Measurements from ENCODE around the gene CDK14. TPM values are rescaled to one million over a fixed set of nuclear protein-coding genes. Genes with fewer than 3 reads are reported as not detected.

Gene CDK14
- total RNA-seq, 1 experiment from 2014 or later, result 39.1 TPM

DNA sequence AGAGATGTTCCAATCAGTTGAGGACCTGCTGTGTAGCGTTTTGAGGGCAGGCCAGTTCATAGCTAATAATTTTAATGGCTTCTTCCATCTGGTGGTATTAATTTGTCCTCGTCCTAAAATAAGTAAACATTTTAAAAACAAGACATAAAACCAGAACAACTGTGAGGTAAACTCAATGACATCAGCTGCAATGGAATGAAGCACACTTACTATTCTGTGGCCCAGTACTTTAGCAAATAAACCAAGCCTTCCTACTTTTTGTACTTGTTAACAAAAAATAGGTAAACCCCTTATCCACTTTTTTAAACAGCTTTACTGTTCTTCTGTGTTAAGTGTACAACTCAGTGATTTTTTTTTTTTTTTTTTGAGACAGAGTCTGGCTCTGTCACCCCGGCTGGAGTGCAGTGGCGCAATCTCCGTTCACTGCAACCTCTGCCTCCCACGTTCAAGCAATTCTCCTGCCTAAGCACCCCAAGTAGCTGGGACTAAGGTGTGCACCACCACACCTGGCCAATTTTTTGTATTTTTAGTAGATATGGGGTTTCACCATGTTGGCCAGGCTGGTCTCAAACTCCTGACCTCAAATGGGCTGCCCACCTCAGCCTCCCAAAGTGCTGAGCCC is 639.2 kb downstream of the CDK14 start:
- Histone ChIP-seq H3K27me3 (ENCODE audit: insufficient read depth, low read depth) (no peaks in the 10 kb centered on the region), H3K9me2 (ENCODE audit: insufficient read depth) (no peaks in the 10 kb centered on the region), H2AFZ (no peak overlapping the region), H3K9me3 (ENCODE audit: insufficient read depth, low read depth) (no peaks in the 10 kb centered on the region), H3F3A (ENCODE audit: insufficient read depth, low read depth) (no peaks in the 10 kb centered on the region), H3K27ac (no peak overlapping the region), H3K4me3 (no peak overlapping the region), H3K36me3 (ENCODE audit: low read depth) (no peaks in the 10 kb centered on the region), H3K4me2 (no peak overlapping the region), H4K20me1 (ENCODE audit: insufficient read depth) (no peaks in the 10 kb centered on the region), H3K4me1 (replicated peaks; ENCODE audit: insufficient read depth) (no peaks in the 10 kb centered on the region), H3K79me2 (ENCODE audit: low read depth) (no peaks in the 10 kb centered on the region)
- ChIA-PET CTCF (no interaction called here), POLR2A (ENCODE audit: unreplicated experiment) (no interaction called here)
- no peak for TF ChIP-seq EZH2 (IDR thresholded peaks at IDR 0.05; ENCODE audit: low read depth)
- TF ChIP-seq, protein P1, sequence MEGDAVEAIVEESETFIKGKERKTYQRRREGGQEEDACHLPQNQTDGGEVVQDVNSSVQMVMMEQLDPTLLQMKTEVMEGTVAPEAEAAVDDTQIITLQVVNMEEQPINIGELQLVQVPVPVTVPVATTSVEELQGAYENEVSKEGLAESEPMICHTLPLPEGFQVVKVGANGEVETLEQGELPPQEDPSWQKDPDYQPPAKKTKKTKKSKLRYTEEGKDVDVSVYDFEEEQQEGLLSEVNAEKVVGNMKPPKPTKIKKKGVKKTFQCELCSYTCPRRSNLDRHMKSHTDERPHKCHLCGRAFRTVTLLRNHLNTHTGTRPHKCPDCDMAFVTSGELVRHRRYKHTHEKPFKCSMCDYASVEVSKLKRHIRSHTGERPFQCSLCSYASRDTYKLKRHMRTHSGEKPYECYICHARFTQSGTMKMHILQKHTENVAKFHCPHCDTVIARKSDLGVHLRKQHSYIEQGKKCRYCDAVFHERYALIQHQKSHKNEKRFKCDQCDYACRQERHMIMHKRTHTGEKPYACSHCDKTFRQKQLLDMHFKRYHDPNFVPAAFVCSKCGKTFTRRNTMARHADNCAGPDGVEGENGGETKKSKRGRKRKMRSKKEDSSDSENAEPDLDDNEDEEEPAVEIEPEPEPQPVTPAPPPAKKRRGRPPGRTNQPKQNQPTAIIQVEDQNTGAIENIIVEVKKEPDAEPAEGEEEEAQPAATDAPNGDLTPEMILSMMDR (conservative IDR thresholded peaks at IDR 0.05), result no peak
- intact Hi-C loops (cut with micrococcal nuclease; ENCODE audit: unreplicated experiment), result no loop called here
- no peak for DNase-seq
- BruUV-seq (replicated peaks), result no TSS peak

DNA sequence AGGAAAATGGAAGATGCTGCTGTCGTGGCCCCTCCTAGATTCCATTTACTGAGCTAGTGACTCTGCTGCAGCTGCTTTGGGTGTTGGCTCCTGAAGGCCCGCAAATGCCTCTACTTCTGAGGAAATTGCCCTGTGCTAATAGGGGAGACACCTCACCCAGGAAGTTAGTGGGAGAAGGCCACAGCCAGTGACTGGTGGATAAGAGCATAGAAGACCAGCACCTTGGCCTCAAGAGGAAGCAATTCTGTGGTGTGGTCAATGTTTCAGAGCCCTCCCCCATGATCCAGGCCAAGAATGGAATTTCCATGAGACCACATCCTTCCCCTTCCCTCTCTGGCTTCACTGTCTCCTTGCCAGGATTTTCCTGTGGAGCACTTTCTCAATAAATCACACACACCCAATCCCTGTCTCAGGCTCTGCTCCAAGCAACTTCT is 643.1 kb downstream of the CDK14 start:
- no TSS peak for BruUV-seq (replicated peaks)
- H3K27ac ChIP-seq, result no peak overlapping the region
- no peaks in the 10 kb centered on the region for H3K36me3 ChIP-seq (ENCODE audit: low read depth)
- H3K4me3 ChIP-seq, result no peak overlapping the region
- no peak overlapping the region for H3K4me2 ChIP-seq
- H3K4me1 ChIP-seq (replicated peaks; ENCODE audit: insufficient read depth), result no peaks in the 10 kb centered on the region
- POLR2A ChIA-PET (ENCODE audit: unreplicated experiment), result interaction anchor here (0.6 kb wide), 1 partner anchor 1724 kb away, joined by 4 read pairs; no protein-coding TSS in a partner anchor
- DNase-seq, result peak in 1 of 2 experiments; percentile 34
- no peaks in the 10 kb centered on the region for H3K9me2 ChIP-seq (ENCODE audit: insufficient read depth)
- no peak overlapping the region for H2AFZ ChIP-seq
- H4K20me1 ChIP-seq (ENCODE audit: insufficient read depth), result no peaks in the 10 kb centered on the region
- CTCF ChIA-PET, result no interaction called here
- no peak for TF ChIP-seq EZH2 (IDR thresholded peaks at IDR 0.05; ENCODE audit: low read depth)
- TF ChIP-seq, protein P1 (conservative IDR thresholded peaks at IDR 0.05), result no peak
- no peaks in the 10 kb centered on the region for H3K79me2 ChIP-seq (ENCODE audit: low read depth)
- intact Hi-C loops (cut with micrococcal nuclease; ENCODE audit: unreplicated experiment), result no loop called here
- no peaks in the 10 kb centered on the region for H3F3A ChIP-seq (ENCODE audit: insufficient read depth, low read depth)
- no peaks in the 10 kb centered on the region for H3K9me3 ChIP-seq (ENCODE audit: insufficient read depth, low read depth)
- H3K27me3 ChIP-seq (ENCODE audit: insufficient read depth, low read depth), result no peaks in the 10 kb centered on the region

DNA sequence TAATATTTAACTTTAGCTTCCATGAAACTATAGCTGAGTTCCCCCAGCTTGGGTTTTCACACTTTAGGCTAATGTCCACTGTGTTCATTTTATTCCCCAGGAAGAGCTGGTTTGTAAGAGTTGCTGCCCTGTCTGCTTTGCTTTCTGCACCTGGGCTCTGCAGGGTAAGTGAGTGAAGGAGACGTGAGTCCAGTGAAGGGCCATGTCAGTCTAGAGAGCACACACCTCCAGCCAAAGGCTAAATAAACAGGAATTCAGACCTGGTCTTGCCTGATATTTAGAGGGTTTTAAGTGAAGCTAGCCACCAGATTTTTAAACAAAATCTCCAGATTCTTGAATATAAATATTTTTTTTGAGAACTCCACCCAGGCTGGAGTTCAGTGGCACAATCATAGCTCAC is 643.7 kb downstream of the CDK14 start:
- Histone ChIP-seq H3K4me1 (replicated peaks; ENCODE audit: insufficient read depth) (no peaks in the 10 kb centered on the region), H3K27me3 (ENCODE audit: insufficient read depth, low read depth) (no peaks in the 10 kb centered on the region), H3K36me3 (ENCODE audit: low read depth) (no peaks in the 10 kb centered on the region), H3K9me2 (ENCODE audit: insufficient read depth) (no peaks in the 10 kb centered on the region), H3K4me3 (no peak overlapping the region), H4K20me1 (ENCODE audit: insufficient read depth) (no peaks in the 10 kb centered on the region), H3K9me3 (ENCODE audit: insufficient read depth, low read depth) (no peaks in the 10 kb centered on the region), H2AFZ (no peak overlapping the region), H3K4me2 (no peak overlapping the region), H3K79me2 (ENCODE audit: low read depth) (no peaks in the 10 kb centered on the region), H3F3A (ENCODE audit: insufficient read depth, low read depth) (no peaks in the 10 kb centered on the region), H3K27ac (no peak overlapping the region)
- no TSS peak for BruUV-seq (replicated peaks)
- TF ChIP-seq EZH2 (IDR thresholded peaks at IDR 0.05; ENCODE audit: low read depth), result no peak
- TF ChIP-seq, protein P1 (conservative IDR thresholded peaks at IDR 0.05), result no peak
- ChIA-PET CTCF (no interaction called here), POLR2A (ENCODE audit: unreplicated experiment) (no interaction called here)
- DNase-seq, result no peak
- intact Hi-C loops (cut with micrococcal nuclease; ENCODE audit: unreplicated experiment), result no loop called here
